Occipital lobe (tissue), 2 donors: Measurements from ENCODE around the gene ST8SIA2. TPM values are rescaled to one million over a fixed set of nuclear protein-coding genes. Genes with fewer than 3 reads are reported as not detected.

ENCODE experiments used
- DNase-seq: peaks from one replicate; lab custom pipeline; 2025; lab: John Stamatoyannopoulos, UW
- total RNA-seq: library from RNA; depleted of rRNA; stranded (reverse); fragments of >200 nt; gene quantifications from one replicate; pipeline ENCODE4 v1.2.3, GENCODE V29; 2014

The ST8SIA2 gene
- 81.6 TPM for total RNA-seq

- no peak for DNase-seq
Observed at GRCh38 chr15:92393071-92393979, at the start of gene ST8SIA2. ST8SIA2 (plus strand) TSS chr15:92393881; CDS start chr15:92394065, 184 bp downstream.

GRCh38 chr15:92343924-92344643 lies 49.6 kb upstream of the ST8SIA2 start:
- peak; percentile 29 for DNase-seq

GRCh38 chr15:92346063-92346462 lies 47.6 kb upstream of the ST8SIA2 start:
- DNase-seq = no peak

GRCh38 chr15:92355307-92355706 lies 38.4 kb upstream of the ST8SIA2 start:
- no peak for DNase-seq

- no peak for DNase-seq
Observed at GRCh38 chr15:92361321-92362000, 32.2 kb upstream of the ST8SIA2 start.

- DNase-seq = no peak
Observed at GRCh38 chr15:92362001-92362350, 31.7 kb upstream of the ST8SIA2 start.

- DNase-seq = no peak
Observed at GRCh38 chr15:92365084-92365483, 28.6 kb upstream of the ST8SIA2 start.

- DNase-seq = no peak
Observed at GRCh38 chr15:92365906-92366305, 27.8 kb upstream of the ST8SIA2 start.

GRCh38 chr15:92366381-92366780 lies 27.3 kb upstream of the ST8SIA2 start:
- DNase-seq = no peak

GRCh38 chr15:92375057-92375456 lies 18.6 kb upstream of the ST8SIA2 start:
- no peak for DNase-seq

GRCh38 chr15:92376109-92376508 lies 17.6 kb upstream of the ST8SIA2 start:
- no peak for DNase-seq

GRCh38 chr15:92377083-92377789 lies 16.4 kb upstream of the ST8SIA2 start:
- DNase-seq = peak; percentile 20

- DNase-seq = no peak
Observed at GRCh38 chr15:92383519-92384324, 10.0 kb upstream of the ST8SIA2 start.

- no peak for DNase-seq
Observed at GRCh38 chr15:92384381-92384780, 9.3 kb upstream of the ST8SIA2 start.

- DNase-seq = no peak
Observed at GRCh38 chr15:92385096-92385495, 8.6 kb upstream of the ST8SIA2 start.

GRCh38 chr15:92391640-92392039 lies 2.0 kb upstream of the ST8SIA2 start:
- no peak for DNase-seq

- DNase-seq = no peak
Observed at GRCh38 chr15:92392462-92392861, 1.2 kb upstream of the ST8SIA2 start.

- no peak for DNase-seq
Observed at GRCh38 chr15:92393980-92394308, 263 bp downstream of the ST8SIA2 start.

- no peak for DNase-seq
Observed at GRCh38 chr15:92394309-92395097, 822 bp downstream of the ST8SIA2 start.

- no peak for DNase-seq
Observed at GRCh38 chr15:92395098-92395635, 1.5 kb downstream of the ST8SIA2 start.
